ENCODE data around the gene EFNA2.

- TF ChIP-seq CTCF (conservative IDR thresholded peaks at IDR 0.05; ENCODE audit: low read length) (no peak), EZH2phosphoT487 (IDR thresholded peaks at IDR 0.05; ENCODE audit: borderline replicate concordance) (no peak)
These were observed 14.7 kb upstream of the EFNA2 start for GRCh38 chr19:1270854-1271527.
